GM21528 (cell line): ENCODE measurements around the gene DNASE1L2.

ENCODE experiments used
- ATAC-seq: cut with Tn5 transposase; IDR thresholded peaks from one replicate; pipeline ENCODE4 v1.9.1; 2021; ENCODE audit warnings: mild to moderate bottlenecking, moderate library complexity; ENCODE audit not compliant: unreplicated experiment, low FRiP score

DNASE1L2 gene

DNA sequence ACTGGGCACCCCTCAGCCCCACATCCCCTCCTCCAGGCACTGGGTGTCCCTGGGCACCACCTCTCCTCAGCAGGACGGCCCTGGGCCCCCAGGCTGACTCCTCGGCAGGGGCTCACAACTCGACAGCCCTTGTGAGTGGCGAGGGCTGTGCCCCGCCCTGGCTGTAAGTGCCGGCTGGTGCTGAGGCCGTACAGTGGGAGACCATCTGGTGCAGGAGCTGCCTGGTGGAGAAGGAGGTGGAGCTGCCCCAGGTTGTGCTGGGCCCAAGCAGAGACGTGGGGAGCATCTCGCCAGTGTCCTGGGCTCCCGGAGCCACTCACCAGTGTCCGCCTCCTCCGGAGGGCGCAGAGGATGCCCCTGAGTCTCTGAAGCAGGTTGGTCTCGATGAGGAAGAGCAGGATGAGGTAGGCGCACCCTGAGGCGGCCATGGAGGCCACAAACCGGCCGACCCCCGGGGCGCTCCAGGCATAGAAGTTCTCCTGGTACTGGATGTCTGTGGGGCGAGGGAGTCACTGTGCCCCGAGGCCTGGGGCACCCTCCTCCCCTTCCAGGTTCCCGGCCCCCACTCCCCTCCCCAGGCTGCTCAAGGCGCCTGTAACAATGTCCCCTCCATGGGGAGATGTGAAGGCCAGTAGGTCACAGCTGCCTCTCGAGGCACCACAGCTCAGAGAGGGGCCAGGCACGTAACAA is 46.8 kb downstream of the DNASE1L2 start:
- no peak for ATAC-seq

DNA sequence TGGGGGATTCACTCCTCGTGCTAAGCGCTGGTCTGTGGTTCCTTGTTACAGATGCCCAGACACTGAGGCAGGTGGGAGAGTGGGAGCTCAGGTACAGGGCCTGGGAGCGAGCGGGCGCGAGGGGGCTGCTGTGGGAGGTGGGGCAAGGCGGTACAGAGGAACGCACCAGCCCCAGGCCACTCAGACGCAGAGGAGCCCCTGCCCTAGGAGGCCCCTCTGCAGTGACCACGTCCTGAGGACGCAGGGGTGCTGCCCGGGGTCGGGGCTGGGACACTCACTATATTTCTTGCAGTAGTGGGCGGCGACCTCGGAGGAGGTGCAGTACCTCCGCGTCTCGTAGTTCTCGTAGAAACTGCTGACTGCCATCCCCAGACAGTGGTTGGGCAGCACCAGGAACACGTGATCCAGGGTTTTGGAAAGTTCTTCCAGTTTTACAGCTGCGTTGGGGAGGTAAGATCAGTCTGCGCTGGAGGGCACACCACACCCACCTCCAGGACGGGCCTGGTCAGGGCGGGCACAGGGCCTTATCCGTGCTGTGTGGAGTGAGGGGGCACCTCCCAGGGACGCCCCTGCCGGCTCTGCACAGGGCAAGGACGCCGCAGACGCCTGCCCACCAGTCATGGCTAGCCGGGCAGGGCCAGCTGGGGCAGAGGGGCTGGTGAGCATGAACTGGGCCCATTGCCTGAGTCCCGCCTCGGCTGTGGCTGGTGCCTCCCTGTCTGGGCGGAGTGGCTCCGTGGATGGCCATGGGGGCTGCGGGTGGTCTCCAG is 47.9 kb downstream of the DNASE1L2 start:
- ATAC-seq: no peak

- no peak for ATAC-seq
Measured at GRCh38 chr16:2284797-2285576, 48.7 kb downstream of the DNASE1L2 start.

GRCh38 chr16:2285731-2286191 is 49.5 kb downstream of the DNASE1L2 start:
- ATAC-seq: no peak

DNA sequence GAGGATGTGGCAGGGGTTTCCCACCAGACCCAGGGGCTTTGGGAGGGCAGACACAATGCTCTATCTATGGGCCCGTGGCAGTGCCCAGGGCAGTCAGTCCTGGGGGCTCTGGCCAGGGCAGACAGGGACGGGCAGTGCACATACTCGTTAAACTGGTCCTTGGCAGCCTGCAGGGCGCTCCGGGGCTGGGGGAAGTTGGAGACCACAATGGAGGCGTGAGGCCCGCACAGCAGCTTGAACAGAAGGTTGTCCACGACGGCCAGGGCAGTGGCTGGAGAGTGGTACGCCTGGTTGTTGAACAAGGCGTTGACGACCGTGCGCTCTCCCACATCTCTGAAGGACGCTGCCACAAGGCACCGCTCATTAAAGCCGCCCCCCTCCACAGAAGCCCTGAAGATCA is 50.3 kb downstream of the DNASE1L2 start:
- ATAC-seq: no peak

DNA sequence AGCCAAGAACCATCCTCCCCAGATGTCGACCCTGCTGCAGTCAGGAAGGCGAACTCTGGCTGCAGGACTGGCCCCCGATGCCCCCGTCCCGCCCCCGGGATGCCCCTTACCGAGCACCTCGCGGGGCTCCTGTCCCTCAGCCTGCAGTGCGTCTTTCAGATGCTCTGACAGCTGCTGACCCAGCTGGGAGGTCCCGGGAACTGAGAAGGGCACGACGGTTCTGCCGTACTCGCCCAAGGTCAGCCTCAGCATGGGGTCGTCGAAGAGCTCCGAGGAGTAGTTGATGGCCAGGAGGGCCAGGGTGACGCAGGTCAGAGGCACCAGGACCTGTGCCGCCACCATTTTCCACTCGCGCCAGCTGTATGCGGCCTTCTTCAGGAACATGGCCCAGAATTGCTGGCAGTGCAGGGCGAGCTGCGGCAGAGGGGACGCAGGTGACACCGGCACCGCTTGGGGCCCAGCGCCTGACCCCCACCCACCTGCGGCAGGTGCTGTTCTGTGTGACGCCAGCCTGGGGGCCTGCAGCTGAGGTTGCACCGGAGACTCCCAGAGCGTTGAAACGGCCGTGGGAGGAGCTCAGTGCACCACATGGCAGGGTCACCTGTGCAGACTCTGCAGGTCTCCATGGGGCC is 51.8 kb downstream of the DNASE1L2 start:
- no peak for ATAC-seq
